Neural cell (in vitro differentiated cells): ENCODE measurements around the gene ZBTB7B. TPM values are rescaled to one million over a fixed set of nuclear protein-coding genes. Genes with fewer than 3 reads are reported as not detected.
A peak's percentile ranks its signal among the peaks of the same experiment; 100 is the strongest.

Experiments
- H2AFZ ChIP-seq: fragments of 200-600, 300-800 bp; sonication (generic), shearing (Covaris generic); 2 replicates; pipeline ENCODE4 v1.6.0; 2014; ENCODE audit warnings: low read depth, mild to moderate bottlenecking, antibody characterized with exemption, low read length, moderate library complexity
- H3F3A ChIP-seq: fragments of 200-600 bp; shearing (Covaris generic); 2 replicates; pipeline ENCODE4 v1.6.1; 2016; ENCODE audit warnings: mild to moderate bottlenecking, moderate library complexity, mixed read lengths, antibody characterized with exemption, low read length; ENCODE audit not compliant: insufficient read depth, poor library complexity, severe bottlenecking
- H3K27ac ChIP-seq: fragments of 200-600, 300-800 bp; sonication (generic), shearing (Covaris generic); 2 replicates; pipeline ENCODE4 v1.5.1; 2014; ENCODE audit warnings: mild to moderate bottlenecking, low read length, moderate library complexity
- H3K27me3 ChIP-seq: fragments of 300-800, 200-600 bp; sonication (generic), shearing (Covaris generic); 2 replicates; pipeline ENCODE4 v1.6.0; 2014; ENCODE audit warnings: mild to moderate bottlenecking, low read depth, low read length, moderate library complexity; ENCODE audit not compliant: insufficient read depth
- H3K36me3 ChIP-seq: fragments of 300-800, 200-600 bp; sonication (generic), shearing (Covaris generic); 2 replicates; pipeline ENCODE4 v1.5.1; 2014; ENCODE audit warnings: mild to moderate bottlenecking, antibody characterized with exemption, low read length, moderate library complexity; ENCODE audit not compliant: insufficient read depth
- H3K4me2 ChIP-seq: fragments of 300-800, 200-600 bp; sonication (generic), shearing (Covaris generic); 2 replicates; pipeline ENCODE4 v1.6.0; 2014; ENCODE audit warnings: mild to moderate bottlenecking, low read length
- H3K4me3 ChIP-seq: fragments of 300-800, 200-600 bp; sonication (generic), shearing (Covaris generic); 2 replicates; pipeline ENCODE4 v1.5.1; 2014; ENCODE audit warnings: mild to moderate bottlenecking, low read length, moderate library complexity
- H3K79me2 ChIP-seq: fragments of 200-600 bp; shearing (Covaris generic); replicated peaks from 2 replicates; pipeline ENCODE4 v1.6.0; 2014; ENCODE audit warnings: mild to moderate bottlenecking, low read length, moderate library complexity; ENCODE audit not compliant: insufficient read depth
- H3K9ac ChIP-seq: fragments of 300-800, 200-600 bp; sonication (generic), shearing (Covaris generic); 2 replicates; pipeline ENCODE4 v1.6.1; 2016; ENCODE audit warnings: mild to moderate bottlenecking, low read length, mixed read lengths
- H3K9me2 ChIP-seq: fragments of 200-600 bp; shearing (Covaris generic); 2 replicates; pipeline ENCODE4 v1.6.1; 2016; ENCODE audit warnings: mild to moderate bottlenecking, low read length, mixed read lengths; ENCODE audit not compliant: insufficient read depth
- H3K9me3 ChIP-seq: fragments of 200-600, 300-800 bp; sonication (generic), shearing (Covaris generic); 2 replicates; pipeline ENCODE4 v1.6.1; 2016; ENCODE audit warnings: mild to moderate bottlenecking, mixed run types, low read length, moderate library complexity, mixed read lengths
- H4K20me1 ChIP-seq: fragments of 200-600 bp; shearing (Covaris generic); 2 replicates; pipeline ENCODE4 v1.6.1; 2016; ENCODE audit warnings: mild to moderate bottlenecking, mixed run types; ENCODE audit not compliant: insufficient read depth
- CTCF ChIP-seq: fragments of 450-650 bp; IDR thresholded peaks from 2 replicates; pipeline ENCODE4 v1.5.1; 2014; ENCODE audit warnings: antibody characterized with exemption, mild to moderate bottlenecking, moderate library complexity; ENCODE audit not compliant: poor library complexity, severe bottlenecking
- EP300 ChIP-seq: fragments of 450-650 bp; conservative IDR thresholded peaks from 2 replicates; pipeline ENCODE4 v1.6.1; 2014; ENCODE audit warnings: antibody characterized with exemption, mild to moderate bottlenecking, moderate library complexity; ENCODE audit not compliant: poor library complexity, severe bottlenecking
- EZH2 ChIP-seq: fragments of 200-600, 300-800 bp; shearing (Covaris generic), sonication (generic); IDR thresholded peaks from 2 replicates; pipeline ENCODE4 v1.6.1; 2014; ENCODE audit warnings: antibody characterized with exemption, low read length, borderline replicate concordance, mild to moderate bottlenecking; ENCODE audit not compliant: insufficient read depth, poor library complexity, severe bottlenecking
- MXI1 ChIP-seq: fragments of 450-650 bp; conservative IDR thresholded peaks from 2 replicates; pipeline ENCODE4 v1.6.1; 2014; ENCODE audit warnings: antibody characterized with exemption, mild to moderate bottlenecking; ENCODE audit not compliant: poor library complexity, severe bottlenecking
- POLR2AphosphoS5 ChIP-seq: IDR thresholded peaks from 2 replicates; pipeline ENCODE4 v1.6.1; 2012
- RAD21 ChIP-seq: fragments of 450-650 bp; conservative IDR thresholded peaks from 2 replicates; pipeline ENCODE4 v1.6.1; 2014; ENCODE audit warnings: antibody characterized with exemption, mild to moderate bottlenecking, moderate library complexity
- REST ChIP-seq: IDR thresholded peaks from 2 replicates; pipeline ENCODE4 v1.6.1; 2012; ENCODE audit warnings: borderline replicate concordance
- SMC3 ChIP-seq: fragments of 450-650 bp; conservative IDR thresholded peaks from 2 replicates; pipeline ENCODE4 v1.6.1; 2014; ENCODE audit warnings: antibody characterized with exemption, mild to moderate bottlenecking, moderate library complexity; ENCODE audit not compliant: poor library complexity
- TAF1 ChIP-seq: IDR thresholded peaks from 2 replicates; pipeline ENCODE4 v1.6.1; 2012; ENCODE audit warnings: low read depth
- polyA plus RNA-seq: library from polyadenylated mRNA; depleted of rRNA; stranded (reverse); fragments of >200 nt; gene quantifications from 2 replicates; pipeline ENCODE4 v1.2.3, GENCODE V29; 2014

The ZBTB7B gene
- polyA plus RNA-seq, 1 donor from 2014 or later = 0.54 TPM

DNA sequence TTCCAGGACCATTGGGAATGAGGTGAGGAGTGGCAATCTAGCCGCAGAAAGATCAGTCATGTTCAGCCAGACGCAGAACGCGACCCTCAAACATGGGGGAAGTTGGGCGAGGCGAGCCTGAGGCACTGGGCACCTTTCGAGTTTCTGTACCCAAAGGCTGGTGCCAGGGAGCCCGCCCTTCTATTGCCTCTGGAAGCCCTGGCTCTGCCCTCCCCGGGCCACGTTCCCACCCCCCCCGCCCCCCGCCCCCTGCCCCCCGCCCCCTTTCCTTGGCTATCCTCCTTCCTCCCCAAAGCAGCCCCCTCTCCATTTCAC, 2.2 kb upstream of the ZBTB7B start:
- Histone ChIP-seq H3K4me2 (peak overlapping the region; percentile 94), H3K9me2 (no peaks in the 10 kb centered on the region), H3K9ac (peak overlapping the region; percentile 66), H4K20me1 (no peaks in the 10 kb centered on the region), H3K4me3 (peak overlapping the region; percentile 79), H3K36me3 (no peaks in the 10 kb centered on the region), H3K79me2 (no peaks in the 10 kb centered on the region), H3K27me3 (peaks cover 9% of the 10 kb centered on the region), H3K27ac (peak overlapping the region; percentile 47), H3F3A (peaks cover 3% of the 10 kb centered on the region), H2AFZ (peak overlapping the region; percentile 45), H3K9me3 (no peaks in the 10 kb centered on the region)
- no peak for TF ChIP-seq EZH2
- no peak for TF ChIP-seq REST
- TF ChIP-seq MXI1 = no peak
- no peak for TF ChIP-seq EP300
- no peak for TF ChIP-seq TAF1
- TF ChIP-seq POLR2AphosphoS5 = no peak
- no peak for TF ChIP-seq RAD21
- no peak for TF ChIP-seq CTCF

DNA sequence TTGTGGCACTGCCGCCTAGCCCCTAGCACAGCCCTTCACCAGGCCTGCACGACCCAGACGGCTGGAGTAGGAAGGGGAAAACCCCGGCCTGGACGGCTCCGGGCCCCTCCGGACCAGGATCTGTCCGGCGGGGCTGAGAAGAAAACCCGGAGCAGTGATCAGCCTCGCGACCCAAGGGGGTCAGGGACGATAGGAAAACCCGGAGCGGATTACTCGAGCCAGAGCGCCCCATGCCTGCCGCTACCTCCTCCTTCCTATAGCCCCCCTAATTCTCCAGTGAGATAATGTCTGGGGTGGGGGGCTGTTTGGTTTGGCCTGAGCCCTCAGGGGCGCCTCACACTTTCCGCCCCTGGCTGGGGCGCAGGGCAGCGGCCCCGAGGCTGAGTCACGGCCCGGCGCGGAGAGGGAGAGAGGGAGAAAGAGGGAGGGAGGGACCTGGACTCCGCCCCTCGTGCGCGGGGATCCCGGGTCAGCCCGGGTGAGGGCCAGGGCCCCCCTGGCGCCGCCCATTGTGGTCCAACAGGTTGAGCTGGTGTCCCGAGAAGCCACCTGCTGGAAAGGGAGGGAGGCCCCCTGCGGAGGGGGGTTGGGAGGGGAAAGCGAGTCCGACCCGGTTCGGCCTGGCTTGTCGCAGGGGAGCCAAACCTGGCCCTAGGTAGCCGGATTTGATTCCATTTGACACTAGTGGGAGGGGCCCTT, 1.7 kb upstream of the ZBTB7B start:
- H3K36me3 ChIP-seq = no peaks in the 10 kb centered on the region
- peak overlapping the region; percentile 45 for H2AFZ ChIP-seq
- H3K79me2 ChIP-seq = no peaks in the 10 kb centered on the region
- H3K4me2 ChIP-seq = peak overlapping the region; percentile 94
- no peaks in the 10 kb centered on the region for H3K9me2 ChIP-seq
- TF ChIP-seq RAD21 (peak; percentile 12), TAF1 (no peak), EP300 (no peak), POLR2AphosphoS5 (peak; percentile 30), MXI1 (peak; percentile 47), REST (peak; percentile 49), CTCF (peak; percentile 37), EZH2 (no peak), SMC3 (peak; percentile 21)
- peaks cover 9% of the 10 kb centered on the region for H3K27me3 ChIP-seq
- no peaks in the 10 kb centered on the region for H4K20me1 ChIP-seq
- peak overlapping the region; percentile 66 for H3K9ac ChIP-seq
- peak overlapping the region; percentile 47 for H3K27ac ChIP-seq
- no peaks in the 10 kb centered on the region for H3K9me3 ChIP-seq
- peaks cover 3% of the 10 kb centered on the region for H3F3A ChIP-seq
- H3K4me3 ChIP-seq = peak overlapping the region; percentile 79
